Measurements from ENCODE around the gene MUC3A. TPM values are rescaled to one million over a fixed set of nuclear protein-coding genes. Genes with fewer than 3 reads are reported as not detected.

MUC3A gene
- total RNA-seq, 2 donors from 2014 or later = 0.52 to 3.0 TPM

- no peaks in the 10 kb centered on the region for H3K4me1 ChIP-seq
- H3K4me3 ChIP-seq = no peak overlapping the region
- TF ChIP-seq, protein P1, sequence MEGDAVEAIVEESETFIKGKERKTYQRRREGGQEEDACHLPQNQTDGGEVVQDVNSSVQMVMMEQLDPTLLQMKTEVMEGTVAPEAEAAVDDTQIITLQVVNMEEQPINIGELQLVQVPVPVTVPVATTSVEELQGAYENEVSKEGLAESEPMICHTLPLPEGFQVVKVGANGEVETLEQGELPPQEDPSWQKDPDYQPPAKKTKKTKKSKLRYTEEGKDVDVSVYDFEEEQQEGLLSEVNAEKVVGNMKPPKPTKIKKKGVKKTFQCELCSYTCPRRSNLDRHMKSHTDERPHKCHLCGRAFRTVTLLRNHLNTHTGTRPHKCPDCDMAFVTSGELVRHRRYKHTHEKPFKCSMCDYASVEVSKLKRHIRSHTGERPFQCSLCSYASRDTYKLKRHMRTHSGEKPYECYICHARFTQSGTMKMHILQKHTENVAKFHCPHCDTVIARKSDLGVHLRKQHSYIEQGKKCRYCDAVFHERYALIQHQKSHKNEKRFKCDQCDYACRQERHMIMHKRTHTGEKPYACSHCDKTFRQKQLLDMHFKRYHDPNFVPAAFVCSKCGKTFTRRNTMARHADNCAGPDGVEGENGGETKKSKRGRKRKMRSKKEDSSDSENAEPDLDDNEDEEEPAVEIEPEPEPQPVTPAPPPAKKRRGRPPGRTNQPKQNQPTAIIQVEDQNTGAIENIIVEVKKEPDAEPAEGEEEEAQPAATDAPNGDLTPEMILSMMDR (IDR thresholded peaks at IDR 0.05) = no peak
- no peak for TF ChIP-seq POLR2A (IDR thresholded peaks at IDR 0.05)
- 47 to 50% methylated on average over 11 to 12 of the region's 12 CpGs for WGBS, 2 donors
- intact Hi-C loops (cut with DNase I) = no loop called here
- no peaks in the 10 kb centered on the region for H3K36me3 ChIP-seq (replicated peaks in 1 of 2; ENCODE audit: insufficient read depth in 1 of 2, low read depth in 2 of 2)
- DNase-seq = no peak
- H3K27me3 ChIP-seq = peaks cover 0 to 7% of the 10 kb centered on the region in 2 donors
- H3K27ac ChIP-seq = no peak overlapping the region
- no peak for ATAC-seq
- no peaks in the 10 kb centered on the region for H3K9me3 ChIP-seq
Measured at GRCh38 chr7:100957832-100958421, 8.6 kb downstream of the MUC3A start.

- WGBS, 2 donors = 53 to 54% methylated on average over 2 of the region's 2 CpGs
- peaks cover 0 to 12% of the 10 kb centered on the region in 2 donors for H3K27me3 ChIP-seq
- no peak for ATAC-seq
Measured at GRCh38 chr7:100959894-100960293, 10.6 kb downstream of the MUC3A start.

DNA sequence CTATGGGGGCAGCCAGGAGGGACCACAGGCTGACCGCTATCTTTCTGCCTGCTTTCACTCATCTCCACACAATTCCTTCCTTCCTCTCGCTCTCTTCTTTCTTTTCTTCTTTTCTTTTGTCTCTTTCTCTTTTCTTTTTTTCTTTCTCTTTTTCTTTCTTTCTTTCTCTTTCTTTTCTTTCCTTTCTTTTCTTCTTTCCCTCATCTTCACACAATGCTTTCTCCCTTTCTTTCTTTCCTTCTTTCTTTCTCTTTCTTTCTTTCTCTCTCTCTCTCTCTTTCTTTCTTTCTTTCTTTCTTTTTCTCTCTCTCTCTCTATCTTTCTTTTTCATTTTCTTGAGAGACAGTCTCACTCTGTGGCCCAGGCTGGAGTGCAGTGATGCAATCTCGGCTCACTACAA is 13.2 kb downstream of the MUC3A start:
- DNase-seq = no peak
- no peaks in the 10 kb centered on the region for H3K36me3 ChIP-seq (replicated peaks in 1 of 2; ENCODE audit: insufficient read depth in 1 of 2, low read depth in 2 of 2)
- no peaks in the 10 kb centered on the region for H3K9me3 ChIP-seq
- 70 to 76% methylated on average over 3 of the region's 3 CpGs for WGBS, 2 donors
- no peak overlapping the region for H3K4me3 ChIP-seq
- ATAC-seq = no peak
- H3K27me3 ChIP-seq = peaks cover 0 to 36% of the 10 kb centered on the region in 2 donors
- TF ChIP-seq, protein P1 (IDR thresholded peaks at IDR 0.05) = no peak
- no peak for TF ChIP-seq POLR2A (IDR thresholded peaks at IDR 0.05)
- no peak overlapping the region for H3K27ac ChIP-seq
- intact Hi-C loops (cut with DNase I) = no loop called here
- peaks cover 19% of the 10 kb centered on the region for H3K4me1 ChIP-seq

More at GRCh38 chr7:100959894-100960293, 10.6 kb downstream of the MUC3A start:
- no peaks in the 10 kb centered on the region for H3K9me3 ChIP-seq
- no peaks in the 10 kb centered on the region for H3K4me1 ChIP-seq
- no peak for TF ChIP-seq POLR2A (IDR thresholded peaks at IDR 0.05)
- TF ChIP-seq, protein P1 (IDR thresholded peaks at IDR 0.05) = no peak
- no peak for DNase-seq
- intact Hi-C loops (cut with DNase I) = no loop called here
- no peaks in the 10 kb centered on the region for H3K36me3 ChIP-seq (replicated peaks in 1 of 2; ENCODE audit: insufficient read depth in 1 of 2, low read depth in 2 of 2)
- no peak overlapping the region for H3K27ac ChIP-seq
- no peak overlapping the region for H3K4me3 ChIP-seq

DNA sequence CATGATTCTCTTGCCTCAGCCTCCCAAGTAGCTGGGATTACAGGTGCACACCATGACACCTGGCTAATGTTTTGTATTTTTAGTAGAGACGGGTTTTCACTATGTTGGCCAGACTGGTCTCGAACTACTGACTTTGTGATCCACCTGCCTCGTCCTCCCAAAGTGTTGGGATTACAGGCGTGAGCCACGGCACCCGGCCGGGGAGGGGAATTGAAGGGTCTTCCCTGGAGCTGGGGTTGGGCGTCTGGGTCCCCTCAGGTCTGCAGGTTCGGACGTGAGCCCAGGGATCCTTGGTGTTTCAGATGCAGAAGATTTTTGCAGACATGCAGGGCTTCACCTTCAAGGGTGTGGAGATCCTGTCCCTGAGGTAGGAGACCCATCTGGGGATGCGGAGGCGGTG is 14.1 kb downstream of the MUC3A start:
- Histone ChIP-seq H3K9me3 (no peaks in the 10 kb centered on the region), H3K4me1 (peaks cover 19% of the 10 kb centered on the region), H3K27me3 (peaks cover 0 to 36% of the 10 kb centered on the region in 2 donors), H3K36me3 (replicated peaks in 1 of 2; ENCODE audit: insufficient read depth in 1 of 2, low read depth in 2 of 2) (no peaks in the 10 kb centered on the region), H3K27ac (no peak overlapping the region), H3K4me3 (no peak overlapping the region)
- TF ChIP-seq POLR2A (IDR thresholded peaks at IDR 0.05) = no peak
- TF ChIP-seq, protein P1 (IDR thresholded peaks at IDR 0.05) = no peak
- DNase-seq (no peak), ATAC-seq (no peak)
- intact Hi-C loops (cut with DNase I) = no loop called here
- 58 to 61% methylated on average over 12 of the region's 12 CpGs for WGBS, 2 donors

DNA sequence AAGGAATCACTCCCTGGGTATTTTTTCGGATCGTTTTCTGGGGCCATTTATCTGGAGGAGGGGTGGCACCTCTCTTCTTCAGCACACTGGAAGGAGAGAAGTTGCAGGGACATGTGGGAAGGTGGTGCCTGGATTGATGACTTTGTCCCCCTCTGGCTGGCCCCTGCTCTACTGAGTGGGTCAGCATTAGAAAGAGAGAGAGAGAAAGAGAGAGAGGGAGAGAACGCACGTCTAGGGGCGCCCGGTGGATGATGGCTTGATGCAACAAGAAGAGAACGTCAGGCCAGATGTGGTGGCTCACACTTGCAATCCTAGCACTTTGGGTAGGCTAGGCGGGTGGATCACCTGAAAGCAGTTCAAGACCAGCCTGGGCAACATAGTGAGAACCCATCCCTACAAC is 14.5 kb downstream of the MUC3A start:
- H3K27me3 ChIP-seq = peaks cover 0 to 36% of the 10 kb centered on the region in 2 donors
- no peak overlapping the region for H3K4me3 ChIP-seq
- WGBS, 2 donors = 60 to 68% methylated on average over 8 of the region's 8 CpGs
- H3K27ac ChIP-seq = no peak overlapping the region
- no peak for ATAC-seq
- no peak for DNase-seq
- H3K36me3 ChIP-seq (replicated peaks in 1 of 2; ENCODE audit: insufficient read depth in 1 of 2, low read depth in 2 of 2) = no peaks in the 10 kb centered on the region
- TF ChIP-seq, protein P1 (IDR thresholded peaks at IDR 0.05) = no peak
- no peak for TF ChIP-seq POLR2A (IDR thresholded peaks at IDR 0.05)
- H3K4me1 ChIP-seq = peaks cover 19% of the 10 kb centered on the region
- no peaks in the 10 kb centered on the region for H3K9me3 ChIP-seq
- intact Hi-C loops (cut with DNase I) = no loop called here

All from body of pancreas (tissue), 4 donors.